CD4-positive, alpha-beta T cell treated with Interleukin-4 for 1 hour (primary cell): ENCODE data around the gene OR2AP1.
"Not testable (repeated sequence)": the region's sequence is repeated elsewhere in the genome, so short reads cannot be mapped to it uniquely, and the experiment has no call there.

Experiments
- DNase-seq, 2 donors: peaks; one replicate each; pipeline ENCODE4 v3.0.0-alpha.2; 2020 to 2022

Gene OR2AP1

GRCh38 chr12:55572168-55572567 is at the start of gene OR2AP1:
Gene OR2AP1 (plus strand): TSS chr12:55572468. CDS start chr12:55574415, 1,947 bp downstream.
- no peak for DNase-seq

- not testable (repeated sequence) for DNase-seq
Observed at GRCh38 chr12:55548235-55548634, 24.0 kb upstream of the OR2AP1 start.

DNA sequence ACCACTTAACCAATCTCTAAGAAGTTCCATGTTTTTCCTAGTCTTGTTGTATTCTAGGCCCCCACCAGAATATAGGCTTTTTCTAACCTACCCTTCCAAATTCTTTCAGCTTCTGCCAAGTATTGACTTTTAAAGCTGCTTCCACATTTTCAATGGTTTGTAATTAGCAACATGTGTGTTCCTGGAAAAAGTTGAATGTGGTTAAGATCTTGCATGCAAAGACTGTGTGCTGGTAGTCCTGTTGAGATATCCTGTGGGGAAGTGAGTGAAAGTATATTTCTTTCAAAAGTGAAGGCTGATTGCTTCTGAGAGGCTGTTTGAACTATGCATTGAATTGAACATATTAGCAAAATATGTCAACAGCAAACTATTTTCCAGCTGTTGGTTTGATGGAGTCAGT is 23.5 kb upstream of the OR2AP1 start:
- DNase-seq: no peak

GRCh38 chr12:55549302-55549701 is 23.0 kb upstream of the OR2AP1 start, which contains the start of gene OR6C4:
Gene OR6C4 (plus strand): TSS chr12:55549602. CDS start chr12:55551227, 1,625 bp downstream.
- DNase-seq: no peak

- DNase-seq: no peak
Observed at GRCh38 chr12:55554296-55554695, 18.0 kb upstream of the OR2AP1 start.

DNA sequence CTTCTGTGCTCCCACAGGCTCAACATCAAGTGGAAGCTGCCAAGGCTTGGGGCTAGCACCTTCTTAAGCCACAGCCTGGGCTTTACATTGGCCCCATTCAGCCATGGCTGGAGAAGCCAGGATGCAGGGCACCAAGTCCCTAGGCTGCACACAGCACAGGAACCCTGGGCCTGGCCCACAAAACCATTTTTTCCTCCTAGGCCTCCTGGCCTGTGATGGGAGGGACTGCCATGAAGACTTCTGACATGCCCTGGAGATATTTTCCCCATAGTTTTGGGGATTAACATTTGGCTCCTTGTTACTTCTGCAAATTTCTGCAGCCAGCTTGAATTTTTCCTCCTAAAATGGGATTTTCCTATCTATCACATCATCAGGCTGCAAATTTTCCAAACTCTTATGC is 2.2 kb upstream of the OR2AP1 start:
- DNase-seq: not testable (repeated sequence)

GRCh38 chr12:55570689-55571088 is 1.6 kb upstream of the OR2AP1 start:
- not testable (repeated sequence) for DNase-seq

DNA sequence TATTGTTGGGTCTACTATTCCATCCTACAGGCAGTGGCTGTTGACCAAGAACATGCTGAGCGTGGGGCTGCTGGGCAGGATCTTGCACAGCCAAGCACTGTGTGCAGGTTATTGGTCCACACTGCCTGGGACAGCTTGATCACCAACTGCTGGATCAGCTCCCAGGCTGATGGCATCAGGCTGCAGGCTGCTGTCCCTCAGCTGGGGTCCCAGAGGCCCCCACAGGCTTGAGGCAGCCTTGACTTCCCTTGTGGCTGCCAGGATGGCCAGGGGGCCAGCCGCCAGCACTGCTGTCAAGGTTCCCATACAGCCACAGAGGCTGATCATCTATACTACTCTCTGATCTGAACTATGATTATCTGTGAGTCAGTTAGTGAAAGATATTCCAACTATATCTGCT is 9.8 kb downstream of the OR2AP1 start:
- no peak for DNase-seq

DNA sequence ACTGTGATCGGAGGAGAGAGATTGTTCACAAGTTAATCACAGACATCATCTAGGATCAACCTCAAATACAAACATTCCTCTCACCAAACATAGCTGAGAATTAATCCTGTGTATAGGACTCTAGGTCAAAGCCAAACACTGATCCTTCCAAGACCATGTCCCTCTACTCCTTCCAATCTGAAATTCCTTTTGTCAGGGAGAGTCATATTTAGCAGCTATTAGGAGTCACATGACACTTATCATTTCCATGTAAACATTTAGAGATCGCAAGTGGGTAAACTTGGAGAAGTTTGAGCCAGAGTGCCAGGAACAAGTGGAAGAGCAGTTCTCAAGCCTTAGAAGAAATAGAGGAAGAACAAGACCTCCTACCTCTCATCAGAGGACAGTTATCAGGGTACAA is 13.5 kb downstream of the OR2AP1 start:
- DNase-seq: no peak

- not testable (repeated sequence) for DNase-seq
Observed at GRCh38 chr12:55590152-55590551, 17.9 kb downstream of the OR2AP1 start.

DNA sequence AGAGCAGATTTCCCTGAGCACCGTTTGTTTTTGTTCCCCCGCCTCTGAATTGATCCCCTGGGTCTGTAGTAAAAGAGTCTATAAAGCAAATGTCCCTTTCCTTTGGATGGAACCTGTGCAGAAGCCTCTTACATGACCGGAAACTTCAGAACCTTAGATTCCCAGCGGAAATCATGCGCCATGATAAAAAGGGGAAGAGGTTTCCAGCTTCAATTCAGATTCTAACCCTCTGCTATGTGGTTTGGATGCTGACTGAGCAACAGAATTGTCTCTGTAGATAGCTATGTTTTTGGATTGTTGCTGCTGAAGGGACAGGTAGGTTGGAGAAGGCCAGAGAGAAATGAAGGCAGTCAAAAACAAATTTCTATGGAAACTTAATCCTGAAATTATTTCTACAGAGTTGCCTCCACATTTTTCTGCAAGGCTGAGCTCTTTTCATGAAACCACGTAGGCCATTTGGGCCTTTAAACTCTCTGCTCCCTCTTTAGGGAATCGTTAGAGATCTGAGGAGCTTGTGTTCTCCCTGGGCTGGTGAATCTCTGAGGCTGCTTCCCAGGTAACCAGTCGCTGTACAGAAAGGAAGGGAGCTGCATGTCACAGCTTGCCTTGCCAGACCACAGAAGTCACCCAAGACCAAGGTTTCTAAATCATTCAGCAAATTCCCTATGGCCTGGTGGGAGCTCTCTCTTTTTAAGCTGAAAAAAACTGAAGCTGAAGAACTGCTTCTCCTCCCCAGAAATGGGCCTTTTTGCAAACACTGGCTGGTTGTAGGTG is 35.7 kb downstream of the OR2AP1 start:
- no peak for DNase-seq

GRCh38 chr12:55610598-55610997 is 38.3 kb downstream of the OR2AP1 start:
- no peak for DNase-seq

GRCh38 chr12:55612646-55613045 is 40.4 kb downstream of the OR2AP1 start:
- DNase-seq: no peak

GRCh38 chr12:55614764-55615163 is 42.5 kb downstream of the OR2AP1 start:
- no peak for DNase-seq

DNA sequence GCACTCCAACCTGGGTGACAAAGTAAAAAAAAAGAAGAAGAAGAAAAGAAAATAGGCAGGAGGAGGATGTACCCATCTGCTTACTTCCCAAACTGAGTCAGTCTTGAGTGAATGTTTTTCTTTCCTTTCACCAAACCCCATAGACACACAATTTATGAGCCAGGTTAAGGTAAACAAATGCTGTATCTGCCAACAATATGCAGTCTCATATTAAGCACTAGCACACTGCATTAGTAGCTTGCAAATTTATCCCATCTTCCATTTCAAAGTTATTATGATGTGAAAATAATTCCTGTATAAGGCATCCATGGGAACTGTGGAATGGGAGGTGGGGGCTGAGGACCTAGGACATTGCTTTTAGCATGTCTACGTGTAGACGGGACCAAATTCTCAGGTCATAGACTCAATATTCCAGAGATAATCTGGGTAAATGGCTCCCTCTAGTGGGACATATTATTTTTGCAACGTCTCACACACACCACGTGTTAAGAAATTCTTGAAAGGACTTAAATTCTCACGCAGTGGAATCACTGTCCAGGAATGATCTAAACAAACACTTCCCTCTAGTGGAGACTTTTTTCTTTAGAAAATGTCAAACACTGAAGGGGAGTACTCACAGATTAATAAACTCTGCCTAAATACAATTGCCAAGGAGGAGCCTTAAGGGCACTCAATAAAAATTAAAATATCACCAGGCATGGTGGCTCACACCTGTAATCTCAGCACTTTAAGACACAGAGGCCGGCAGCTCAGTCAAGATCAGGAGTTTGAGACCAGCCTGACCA is 47.3 kb downstream of the OR2AP1 start:
- DNase-seq: peak; percentile 48 to 80

GRCh38 chr12:55624056-55624455 is 51.8 kb downstream of the OR2AP1 start:
- no peak for DNase-seq
